PC-3 (cell line): ENCODE results near the gene TMTC2. TPM values are rescaled to one million over a fixed set of nuclear protein-coding genes. Genes with fewer than 3 reads are reported as not detected.

Experiments used
- ATAC-seq: fragments of 200-7000 bp; cut with Tn5 transposase; 2 replicates; pipeline ENCODE4 v1.9.1; 2020; ENCODE audit warnings: mild to moderate bottlenecking, moderate library complexity
- BruUV-seq: library from RNA; stranded (reverse); fragments of 400-500 nt; replicated peaks from 2 replicates; lab custom pipeline; 2021; lab: Mats Ljungman, UMichigan
- CTCF ChIA-PET: fragments of 300-600 bp; sonication (Branson Sonifier 250); formaldehyde crosslinking; loops from one replicate; lab custom pipeline; 2022; ENCODE audit warnings: antibody characterized with exemption; lab: Charles Lee
- POLR2A ChIA-PET: fragments of 300-600 bp; sonication (Branson Sonifier 250); formaldehyde crosslinking; loops from one replicate; lab custom pipeline; 2022; ENCODE audit warnings: antibody characterized with exemption; ENCODE audit not compliant: unreplicated experiment; lab: Charles Lee
- DNase-seq: peaks from one replicate; pipeline ENCODE4 v3.0.0-alpha.2; 2015
- H2AFZ ChIP-seq: fragments of 300-600 bp; sonication (generic); 2 replicates; pipeline ENCODE4 v1.6.0; 2016; ENCODE audit warnings: antibody characterized with exemption, low read length
- H3F3A ChIP-seq: fragments of 300-600 bp; sonication (generic); one replicate; pipeline ENCODE4 v1.6.0; 2017; ENCODE audit warnings: antibody characterized with exemption, low read length, control low read depth, mild to moderate bottlenecking; ENCODE audit not compliant: unreplicated experiment
- H3K27ac ChIP-seq: fragments of 300-600 bp; sonication (generic); 2 replicates; pipeline ENCODE4 v1.5.1; 2016; ENCODE audit warnings: mild to moderate bottlenecking, low read length
- H3K27me3 ChIP-seq: fragments of 300-600 bp; sonication (generic); 2 replicates; pipeline ENCODE4 v1.6.1; 2016; ENCODE audit warnings: low read length, mixed read lengths
- H3K36me3 ChIP-seq: fragments of 300-600 bp; sonication (generic); 2 replicates; pipeline ENCODE4 v1.6.1; 2016; ENCODE audit warnings: low read depth, mixed run types, low read length, mixed read lengths
- H3K4me1 ChIP-seq: fragments of 300-600 bp; sonication (generic); 2 replicates; pipeline ENCODE4 v1.5.1; 2016; ENCODE audit warnings: low read length; ENCODE audit not compliant: insufficient read depth
- H3K4me2 ChIP-seq: fragments of 300-600 bp; sonication (generic); 2 replicates; pipeline ENCODE4 v1.6.0; 2016; ENCODE audit warnings: low read length
- H3K4me3 ChIP-seq: fragments of 300-600 bp; sonication (generic); 2 replicates; pipeline ENCODE4 v1.5.1; 2016; ENCODE audit warnings: mild to moderate bottlenecking, low read length, mixed read lengths
- H3K79me2 ChIP-seq: fragments of 300-600 bp; sonication (generic); 2 replicates; pipeline ENCODE4 v1.6.1; 2017; ENCODE audit warnings: low read length, mixed read lengths
- H3K9ac ChIP-seq: fragments of 300-600 bp; sonication (generic); 2 replicates; pipeline ENCODE4 v1.6.0; 2016; ENCODE audit warnings: mild to moderate bottlenecking, low read length
- H3K9me2 ChIP-seq: fragments of 300-600 bp; sonication (generic); replicated peaks from 2 replicates; pipeline ENCODE4 v1.6.1; 2016; ENCODE audit warnings: mixed run types, low read length, mixed read lengths
- H3K9me3 ChIP-seq: fragments of 300-600 bp; sonication (generic); 2 replicates; pipeline ENCODE4 v1.6.1; 2016; ENCODE audit warnings: low read length, mixed read lengths
- H4K20me1 ChIP-seq: fragments of 300-600 bp; sonication (generic); 2 replicates; pipeline ENCODE4 v1.6.1; 2016; ENCODE audit warnings: low read length, mixed read lengths
- CTCF ChIP-seq: fragments of 300-600 bp; sonication (generic); conservative IDR thresholded peaks from 2 replicates; pipeline ENCODE4 v1.5.1; 2017; ENCODE audit warnings: antibody characterized with exemption, low read depth, mild to moderate bottlenecking, low read length
- EZH2 ChIP-seq: fragments of 300-600 bp; sonication (generic); IDR thresholded peaks from one replicate; pipeline ENCODE4 v1.6.1; 2017; ENCODE audit warnings: antibody characterized with exemption, mild to moderate bottlenecking, low read length; ENCODE audit not compliant: unreplicated experiment
- EZH2phosphoT487 ChIP-seq: fragments of 300-600 bp; sonication (generic); IDR thresholded peaks from 2 replicates; pipeline ENCODE4 v1.6.1; 2018; ENCODE audit warnings: mild to moderate bottlenecking, antibody characterized with exemption, low read length, borderline replicate concordance
- intact Hi-C: fragments of 100-400 bp; cut with micrococcal nuclease; formaldehyde crosslinking; loops from 2 replicates; pipeline ENCODE4 v1.9.0; 2023
- total RNA-seq: library from RNA; depleted of rRNA; stranded (reverse); fragments of >200 nt; gene quantifications from 2 replicates; pipeline ENCODE4 v1.2.3, GENCODE V29; 2014

The TMTC2 gene
- total RNA-seq, 1 experiment from 2014 or later, result 10.7 TPM

- Histone ChIP-seq H4K20me1 (no peaks in the 10 kb centered on the region), H3K4me2 (no peak overlapping the region), H3K4me1 (no peaks in the 10 kb centered on the region), H3K36me3 (no peaks in the 10 kb centered on the region), H3K4me3 (no peak overlapping the region), H2AFZ (no peak overlapping the region), H3K9me3 (no peaks in the 10 kb centered on the region), H3K9me2 (no peaks in the 10 kb centered on the region), H3F3A (no peaks in the 10 kb centered on the region), H3K79me2 (no peaks in the 10 kb centered on the region), H3K27ac (no peak overlapping the region), H3K27me3 (no peaks in the 10 kb centered on the region), H3K9ac (no peak overlapping the region)
- ATAC-seq (no peak), DNase-seq (no peak)
- ChIA-PET CTCF (no interaction called here), POLR2A (no interaction called here)
- BruUV-seq, result no TSS peak
- TF ChIP-seq EZH2phosphoT487, result no peak
- no peak for TF ChIP-seq EZH2
- no peak for TF ChIP-seq CTCF
- intact Hi-C loops, result no loop called here
Observed at GRCh38 chr12:82972624-82973023, 285.9 kb downstream of the TMTC2 start.

- TF ChIP-seq EZH2 (no peak), EZH2phosphoT487 (no peak), CTCF (no peak)
- H3K36me3 ChIP-seq, result no peaks in the 10 kb centered on the region
- no peak overlapping the region for H3K4me3 ChIP-seq
- H2AFZ ChIP-seq, result no peak overlapping the region
- no peaks in the 10 kb centered on the region for H3K27me3 ChIP-seq
- ATAC-seq (no peak), DNase-seq (no peak)
- intact Hi-C loops, result no loop called here
- POLR2A ChIA-PET, result no interaction called here
- no peak overlapping the region for H3K4me2 ChIP-seq
- no peaks in the 10 kb centered on the region for H3F3A ChIP-seq
- no TSS peak for BruUV-seq
- H3K4me1 ChIP-seq, result no peaks in the 10 kb centered on the region
- no peak overlapping the region for H3K27ac ChIP-seq
- H3K9me3 ChIP-seq, result no peaks in the 10 kb centered on the region
- no peaks in the 10 kb centered on the region for H3K9me2 ChIP-seq
- no peaks in the 10 kb centered on the region for H3K79me2 ChIP-seq
- no peaks in the 10 kb centered on the region for H4K20me1 ChIP-seq
- H3K9ac ChIP-seq, result no peak overlapping the region
- CTCF ChIA-PET, result no interaction called here
Observed at GRCh38 chr12:82973592-82973991, 286.9 kb downstream of the TMTC2 start.

- BruUV-seq, result no TSS peak
- ATAC-seq, result no peak
- H3K9me2 ChIP-seq, result no peaks in the 10 kb centered on the region
- ChIA-PET CTCF (no interaction called here), POLR2A (no interaction called here)
- H3K27me3 ChIP-seq, result no peaks in the 10 kb centered on the region
- H3F3A ChIP-seq, result no peaks in the 10 kb centered on the region
- no peaks in the 10 kb centered on the region for H3K9me3 ChIP-seq
- H3K36me3 ChIP-seq, result no peaks in the 10 kb centered on the region
- intact Hi-C loops, result no loop called here
- H3K27ac ChIP-seq, result no peak overlapping the region
- no peak for DNase-seq
- no peaks in the 10 kb centered on the region for H3K79me2 ChIP-seq
- no peak overlapping the region for H2AFZ ChIP-seq
- no peak overlapping the region for H3K4me3 ChIP-seq
- H4K20me1 ChIP-seq, result no peaks in the 10 kb centered on the region
- H3K4me2 ChIP-seq, result no peak overlapping the region
- no peaks in the 10 kb centered on the region for H3K4me1 ChIP-seq
- TF ChIP-seq EZH2 (no peak), EZH2phosphoT487 (no peak), CTCF (no peak)
- no peak overlapping the region for H3K9ac ChIP-seq
Observed at GRCh38 chr12:82981150-82981549, 294.4 kb downstream of the TMTC2 start.
